DMS153 treated with DMSO at 0.1 percent for 48 hours (cell line): ENCODE data around the gene ARCN1.

Source experiments
- DNase-seq: peaks from one replicate; lab custom pipeline; 2025; ENCODE audit not compliant: unreplicated experiment; lab: John Stamatoyannopoulos, UW

The ARCN1 gene

DNA sequence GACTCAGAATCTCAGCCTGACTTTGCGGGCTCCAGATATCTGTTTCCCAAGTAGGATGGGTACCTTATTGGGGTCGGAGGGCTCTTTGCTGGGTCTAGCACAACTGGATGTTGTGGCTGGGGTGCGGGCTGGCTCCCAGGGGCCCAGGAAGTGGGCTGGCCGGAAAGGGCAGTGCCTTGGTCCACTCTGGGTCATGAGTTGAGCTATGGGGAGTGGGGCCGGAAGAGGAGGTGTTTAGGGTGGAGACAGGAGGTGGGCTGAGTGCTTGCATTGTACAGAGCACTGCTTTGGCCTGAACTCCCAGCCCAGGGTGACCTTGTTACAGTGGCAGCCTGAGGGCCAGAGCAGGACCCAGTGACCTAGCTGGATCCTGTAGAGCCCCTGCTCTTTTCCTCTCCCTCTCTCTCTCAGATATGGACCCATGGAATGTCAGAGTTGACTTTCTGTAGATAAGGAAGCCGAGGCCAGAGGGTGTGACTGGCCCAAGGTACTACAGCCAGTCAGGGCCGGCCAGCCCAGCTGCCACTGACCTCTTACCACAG is 48.4 kb downstream of the ARCN1 start:
- no peak for DNase-seq

- DNase-seq = peak; percentile 74
Measured at GRCh38 chr11:118621071-118621783, 49.0 kb downstream of the ARCN1 start.

DNA sequence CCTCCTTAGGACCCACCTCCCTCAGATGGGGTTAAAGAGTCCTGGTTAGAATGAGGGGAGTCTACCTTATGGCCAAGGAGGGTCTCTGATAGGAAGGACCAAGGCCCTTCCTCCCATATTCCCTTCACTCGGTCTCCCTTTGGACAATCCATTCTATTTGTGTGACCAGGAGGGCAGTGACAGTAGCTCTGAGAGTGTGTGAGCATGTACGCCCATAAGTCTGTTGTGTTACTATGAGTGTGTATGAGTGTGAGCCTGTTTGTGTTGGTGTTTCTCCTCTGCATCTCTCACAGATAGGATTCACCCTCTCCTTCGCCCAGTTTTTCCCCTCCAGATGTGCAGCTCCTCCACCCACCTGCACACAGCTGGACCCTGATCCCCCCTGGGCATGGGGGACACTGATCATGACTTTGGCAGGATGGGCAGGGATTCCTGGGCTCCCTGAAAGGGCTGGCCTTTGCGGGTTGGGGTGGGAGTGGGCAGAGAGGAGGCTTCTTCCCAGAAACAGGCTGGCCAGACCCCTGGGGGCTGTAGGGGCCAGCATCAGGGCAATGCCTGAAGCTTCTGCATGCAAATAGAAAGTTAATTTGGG is 49.7 kb downstream of the ARCN1 start:
- DNase-seq = no peak

DNA sequence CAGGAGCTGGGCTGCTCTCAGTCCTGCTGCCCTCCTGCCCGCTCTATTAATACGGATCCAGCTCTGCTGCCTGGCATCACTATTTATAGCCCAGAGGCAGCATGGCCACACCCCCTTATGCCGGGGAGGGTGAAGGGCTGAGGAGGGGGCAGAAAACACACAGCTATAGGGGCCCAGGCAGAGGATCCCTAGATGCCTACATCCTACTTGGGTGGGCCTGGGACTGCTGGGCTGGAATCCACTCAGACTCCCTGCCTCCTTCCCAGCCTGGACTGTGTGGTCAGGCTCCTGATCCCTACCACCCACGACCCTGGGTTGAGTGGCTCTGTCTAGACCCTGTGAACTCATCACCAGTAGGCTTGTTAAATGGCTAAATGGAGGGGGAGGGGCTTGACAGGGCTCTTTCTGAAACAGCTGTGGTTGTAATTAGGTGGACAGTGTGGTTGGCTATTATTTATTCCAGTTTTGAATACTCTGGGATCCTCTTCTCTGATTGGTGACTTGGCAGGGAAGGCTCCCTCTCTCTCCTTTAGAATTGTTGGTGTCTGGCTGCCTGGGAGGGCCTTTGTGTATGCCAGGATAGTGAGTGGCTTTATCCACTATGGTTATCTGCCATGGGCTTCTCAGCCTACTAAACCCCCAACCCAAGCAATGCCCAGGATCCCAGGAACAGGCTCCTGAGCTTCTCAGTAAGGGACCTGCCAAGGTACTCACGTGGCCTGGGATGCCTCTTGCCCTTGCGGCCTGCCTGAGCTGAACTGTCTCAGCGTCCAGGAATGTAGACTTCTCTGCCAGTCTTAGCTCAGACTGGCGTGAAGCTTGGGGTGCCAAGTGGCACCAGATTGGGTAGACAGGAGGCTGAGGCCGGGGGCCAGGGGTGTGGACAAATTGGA is 50.4 kb downstream of the ARCN1 start:
- peak; percentile 78 for DNase-seq

GRCh38 chr11:118623269-118623655 is 51.1 kb downstream of the ARCN1 start:
- peak; percentile 87 for DNase-seq

DNA sequence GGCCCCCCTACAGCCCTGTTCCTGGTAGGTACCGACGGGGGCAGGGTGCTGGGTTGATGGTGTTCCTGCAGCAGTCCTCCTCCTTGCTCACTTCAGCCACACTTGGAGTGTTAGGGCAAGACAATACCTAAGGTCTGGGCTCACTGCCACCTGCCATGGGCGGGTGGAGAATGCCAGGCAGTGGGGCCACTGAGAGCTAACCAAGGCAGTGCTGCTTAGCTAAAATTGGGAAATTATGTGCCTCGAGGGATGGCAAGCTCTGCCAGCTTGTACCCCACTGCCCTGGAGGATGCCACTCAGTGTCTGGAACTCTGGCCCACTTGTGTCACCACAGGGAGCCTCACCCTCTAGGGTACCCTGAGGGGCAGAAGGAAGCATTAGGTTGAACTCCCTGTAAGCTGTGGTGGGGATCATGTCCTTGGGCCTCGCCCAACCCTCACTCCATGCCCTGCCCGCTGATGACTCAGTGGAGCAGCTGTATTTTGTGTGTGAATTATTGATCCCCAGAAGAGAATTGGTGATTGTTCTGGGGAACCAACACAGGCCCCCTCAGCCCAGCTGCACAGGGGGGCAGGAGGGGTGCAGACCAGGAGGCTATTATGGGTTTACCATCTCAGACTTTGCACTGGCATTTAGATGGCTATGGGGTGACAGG is 53.0 kb downstream of the ARCN1 start:
- DNase-seq = no peak

DNA sequence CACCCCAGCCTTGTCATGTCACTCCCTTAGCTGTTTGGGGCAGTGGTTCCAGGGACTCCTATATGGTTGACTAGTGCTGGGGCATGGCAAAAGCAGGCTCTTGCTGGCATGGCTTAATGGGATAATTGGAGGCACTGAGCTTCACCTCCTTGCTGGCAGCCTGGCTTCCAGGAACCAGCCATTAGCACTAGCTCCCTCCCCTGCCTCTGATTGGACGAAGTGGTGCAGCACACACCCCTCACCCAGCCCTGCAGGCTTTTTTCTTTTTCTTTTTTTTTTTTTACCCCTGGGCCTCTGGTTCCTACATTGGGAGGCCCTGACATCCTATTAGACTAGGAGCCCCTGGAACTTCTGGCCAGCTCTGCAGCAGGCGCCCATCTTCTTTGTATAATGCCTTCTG is 53.8 kb downstream of the ARCN1 start:
- DNase-seq = no peak

GRCh38 chr11:118627566-118627965 is 55.4 kb downstream of the ARCN1 start:
- no peak for DNase-seq

DNA sequence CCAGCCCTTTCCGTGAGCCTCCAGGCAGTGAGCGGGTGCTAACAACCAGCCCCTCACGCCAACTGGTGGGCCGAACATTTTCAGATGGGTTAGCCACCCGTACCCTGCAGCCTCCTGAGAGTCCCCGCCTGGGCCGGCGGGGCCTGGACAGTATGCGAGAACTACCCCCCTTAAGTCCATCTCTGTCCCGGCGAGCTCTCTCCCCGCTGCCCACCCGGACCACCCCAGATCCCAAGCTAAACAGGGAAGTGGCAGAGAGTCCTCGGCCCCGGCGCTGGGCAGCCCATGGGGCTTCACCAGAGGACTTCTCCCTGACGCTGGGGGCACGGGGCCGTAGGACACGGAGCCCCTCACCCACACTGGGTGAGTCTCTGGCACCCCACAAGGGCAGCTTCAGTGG is 55.8 kb downstream of the ARCN1 start:
- no peak for DNase-seq

DNA sequence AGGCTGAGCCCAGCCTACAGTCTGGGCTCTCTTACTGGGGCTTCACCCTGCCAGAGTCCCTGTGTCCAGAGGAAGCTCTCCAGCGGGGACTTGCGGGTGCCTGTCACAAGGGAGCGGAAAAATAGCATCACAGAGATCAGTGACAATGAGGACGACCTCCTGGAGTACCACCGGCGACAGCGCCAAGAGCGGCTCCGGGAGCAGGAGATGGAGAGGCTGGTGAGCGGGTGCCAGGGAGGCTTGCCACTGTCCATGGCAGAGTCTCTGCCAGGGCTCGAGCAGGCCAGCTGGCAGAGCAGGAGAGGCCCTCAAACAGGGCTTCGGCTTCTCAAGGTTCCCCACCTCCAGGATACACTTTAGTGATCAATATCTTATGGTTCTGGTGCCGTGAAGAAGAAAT is 56.2 kb downstream of the ARCN1 start:
- no peak for DNase-seq

- no peak for DNase-seq
Measured at GRCh38 chr11:118628861-118629549, 56.8 kb downstream of the ARCN1 start.

GRCh38 chr11:118629761-118630661 is 57.8 kb downstream of the ARCN1 start:
- DNase-seq = no peak

- no peak for DNase-seq
Measured at GRCh38 chr11:118631142-118631909, 59.1 kb downstream of the ARCN1 start.

DNA sequence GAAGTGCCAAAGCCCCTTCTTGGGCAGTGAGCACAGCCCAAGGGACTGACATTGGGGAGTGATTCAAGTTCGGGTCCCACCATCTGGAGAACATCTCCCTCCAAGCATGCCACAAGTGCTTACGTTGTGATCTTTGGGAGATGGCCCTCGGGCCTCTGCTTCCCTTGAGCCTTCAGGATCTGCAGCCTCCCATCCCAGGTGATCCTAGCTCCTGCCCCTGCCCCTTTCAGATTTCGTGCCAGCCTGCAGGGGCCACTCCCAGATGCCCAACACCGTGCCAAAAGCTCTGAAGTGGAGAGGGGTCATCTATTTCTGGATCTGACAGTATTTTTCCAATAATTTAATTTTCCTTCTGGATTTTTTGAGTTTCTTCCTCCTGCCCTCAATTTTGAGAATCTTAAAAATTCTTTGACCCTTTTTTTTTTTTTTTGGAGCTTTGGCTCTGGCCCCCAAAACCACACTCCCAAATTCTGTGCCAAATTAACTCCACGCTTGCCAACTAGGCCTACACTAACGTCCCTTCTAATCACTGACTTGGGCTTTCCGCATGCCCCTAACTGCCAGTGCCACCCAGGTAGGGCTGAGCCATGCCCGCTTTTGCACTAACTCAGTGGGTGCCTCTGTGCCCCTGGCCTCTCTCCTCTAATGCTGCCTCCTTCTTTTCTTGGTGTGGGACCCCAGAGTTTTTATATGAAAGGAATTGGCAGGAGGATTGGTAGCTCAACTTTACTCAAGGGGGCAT is 60.5 kb downstream of the ARCN1 start:
- DNase-seq = no peak

DNA sequence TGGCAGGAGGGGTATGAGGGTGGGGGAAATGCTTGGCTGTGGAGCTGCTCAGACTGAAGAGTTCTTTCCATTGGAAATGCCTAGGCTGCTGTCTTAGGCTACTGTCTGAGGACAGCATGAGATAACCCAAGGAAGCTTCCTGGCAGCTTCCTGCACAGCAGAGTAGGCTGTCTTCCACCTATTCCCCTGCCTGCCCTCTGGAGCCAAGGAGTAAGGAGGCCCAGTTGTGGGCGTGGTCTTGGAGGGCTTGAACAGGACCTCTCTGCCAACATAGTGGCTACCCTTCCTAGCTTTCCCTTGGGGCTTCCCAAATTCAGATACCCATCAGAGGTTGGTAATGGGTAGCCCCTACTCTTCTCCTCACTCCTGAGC is 61.1 kb downstream of the ARCN1 start:
- DNase-seq = no peak

DNA sequence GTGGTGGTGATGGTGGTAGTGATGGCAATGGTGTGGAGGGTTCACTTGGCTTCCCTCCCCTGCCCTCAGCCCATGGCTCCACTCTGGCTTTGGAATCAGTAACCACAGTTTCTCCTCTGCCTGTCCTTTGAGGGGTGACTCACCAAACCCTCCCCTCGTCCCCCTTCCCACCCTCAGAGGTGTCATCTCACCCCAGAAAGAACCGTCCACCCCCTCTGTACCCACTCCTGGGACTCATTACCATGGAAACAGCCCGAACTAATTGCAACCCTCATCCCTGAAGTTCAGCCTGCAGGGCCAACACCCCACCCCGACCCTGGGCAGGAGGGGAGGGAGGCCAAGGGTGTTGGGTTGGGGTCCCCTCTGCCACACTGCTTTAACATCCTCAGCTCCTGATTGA is 61.8 kb downstream of the ARCN1 start:
- no peak for DNase-seq

- DNase-seq = peak; percentile 56
Measured at GRCh38 chr11:118634431-118635236, 62.4 kb downstream of the ARCN1 start.
